Astrocyte (in vitro differentiated cells and primary cell): Measurements from ENCODE around the gene MYBPHL.

Source experiments
- CTCF ChIP-seq: IDR thresholded peaks from 2 replicates; pipeline ENCODE4 v1.5.1; 2011; ENCODE audit warnings: low read depth, mild to moderate bottlenecking, inconsistent platforms, low read length, moderate library complexity; ENCODE audit not compliant: insufficient read depth
- EZH2 ChIP-seq: IDR thresholded peaks from 2 replicates; pipeline ENCODE4 v1.6.1; 2012; ENCODE audit warnings: mild to moderate bottlenecking, low read length, inconsistent platforms; ENCODE audit not compliant: insufficient read depth

GRCh38 chr1:109280862-109281261 lies 25.9 kb downstream of the MYBPHL start:
- no peak for TF ChIP-seq CTCF
- TF ChIP-seq EZH2, result no peak
